GM19467 (cell line): Measurements from ENCODE around the gene LLCFC1.

Experiments used
- ATAC-seq: cut with Tn5 transposase; IDR thresholded peaks from one replicate; pipeline ENCODE4 v1.9.1; 2021; ENCODE audit warnings: mild to moderate bottlenecking, moderate library complexity; ENCODE audit not compliant: unreplicated experiment

LLCFC1 gene

DNA sequence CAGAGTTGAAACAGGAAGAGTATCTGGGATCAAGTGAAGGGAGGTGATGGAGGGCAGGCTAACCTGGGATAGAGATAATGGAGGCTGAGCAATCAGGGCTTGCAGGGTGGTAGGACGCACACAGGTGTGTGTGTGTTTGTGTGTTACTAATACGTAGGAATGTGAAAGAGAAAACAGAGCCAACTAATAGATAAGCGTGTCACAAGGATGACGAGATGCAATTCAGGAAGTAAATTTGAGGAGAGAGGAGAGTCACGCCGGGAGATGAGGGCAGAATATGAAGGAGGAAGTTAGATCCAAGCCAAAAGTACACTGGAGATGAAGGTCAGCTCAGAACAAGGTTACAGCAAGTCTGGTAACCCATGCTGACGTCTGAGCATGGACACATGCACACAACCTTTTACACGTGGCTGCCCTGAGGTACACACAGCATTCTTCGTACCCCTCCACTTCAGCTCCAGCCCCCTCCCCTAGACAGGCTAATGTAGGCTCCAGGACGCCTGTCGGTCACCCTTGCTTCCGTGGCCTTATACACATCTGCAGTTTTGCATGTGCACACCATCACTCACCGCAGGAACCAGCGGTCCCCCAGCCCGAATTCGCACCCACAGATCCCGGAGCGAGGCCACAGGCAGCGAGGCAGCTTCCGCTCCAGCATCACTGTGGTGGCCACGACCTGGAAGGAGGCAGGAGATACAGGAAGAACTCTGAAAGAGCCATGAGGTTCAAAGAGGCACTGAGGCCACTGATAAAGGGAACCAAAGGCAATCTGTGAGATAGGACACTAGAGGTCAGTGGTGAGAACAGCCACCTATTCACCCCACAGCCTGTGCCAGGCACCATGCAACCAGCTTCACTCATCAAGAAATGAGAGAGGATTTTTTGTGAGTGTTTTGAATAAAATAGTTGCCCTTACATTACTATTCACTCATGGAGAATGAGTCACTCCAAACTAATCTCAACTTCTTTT, 30.1 kb upstream of the LLCFC1 start:
- no peak for ATAC-seq

DNA sequence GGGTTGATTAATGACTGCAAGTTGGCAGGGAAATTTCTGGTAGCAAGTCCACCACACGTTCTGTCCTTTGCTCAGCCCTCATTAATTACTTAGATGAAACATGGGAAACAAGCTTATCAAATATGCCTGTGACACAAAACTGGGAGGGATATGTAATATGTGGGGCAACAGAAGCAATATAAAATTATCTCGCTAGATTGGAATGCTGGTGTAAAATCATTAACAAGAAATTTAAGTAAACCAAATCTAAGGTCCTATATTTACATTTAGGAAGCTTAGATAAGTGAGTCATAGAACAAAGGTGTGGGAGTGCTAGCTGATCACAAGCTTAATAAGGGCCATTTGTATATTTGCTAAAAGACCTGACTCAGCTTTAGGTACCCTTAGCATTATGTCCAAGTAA, 29.3 kb upstream of the LLCFC1 start:
- no peak for ATAC-seq

DNA sequence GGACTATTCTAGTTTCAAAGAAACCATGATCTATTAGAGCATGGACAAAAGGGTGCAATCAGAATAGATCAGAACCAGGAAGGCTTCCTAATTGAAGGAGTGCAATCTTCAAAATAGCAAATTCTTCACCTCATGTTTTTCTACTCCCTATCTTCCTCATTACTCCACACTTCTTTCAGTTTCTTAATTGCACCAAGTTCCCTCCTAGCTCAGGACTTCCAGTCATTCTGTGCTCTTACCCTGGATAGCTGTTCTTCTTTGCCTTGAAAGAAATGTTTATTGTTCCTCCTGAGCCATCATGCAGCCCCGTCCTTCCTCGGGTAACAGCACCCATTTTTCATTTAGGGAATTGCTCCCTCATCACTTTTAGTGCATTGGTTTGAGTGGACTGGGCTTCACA, 28.8 kb upstream of the LLCFC1 start:
- ATAC-seq: no peak

DNA sequence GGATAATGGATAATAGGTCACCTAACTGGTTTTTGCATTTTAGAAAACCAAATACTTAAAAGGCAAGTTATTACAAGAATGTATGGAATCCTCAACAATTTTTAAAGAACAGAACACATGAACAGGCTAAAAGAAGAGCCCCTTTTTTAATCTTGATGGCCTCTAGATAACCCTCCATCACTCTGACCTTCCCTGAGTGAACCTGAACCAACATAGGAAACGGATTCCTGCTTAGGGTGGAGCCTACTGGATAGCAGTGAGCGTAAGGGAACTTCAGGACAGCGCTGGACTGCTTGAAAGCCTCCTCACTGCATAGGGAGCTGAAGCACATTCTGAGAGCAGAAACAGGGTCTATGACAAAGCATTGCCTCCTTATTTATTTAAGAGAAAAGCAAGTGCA, 26.2 kb upstream of the LLCFC1 start:
- no peak for ATAC-seq

DNA sequence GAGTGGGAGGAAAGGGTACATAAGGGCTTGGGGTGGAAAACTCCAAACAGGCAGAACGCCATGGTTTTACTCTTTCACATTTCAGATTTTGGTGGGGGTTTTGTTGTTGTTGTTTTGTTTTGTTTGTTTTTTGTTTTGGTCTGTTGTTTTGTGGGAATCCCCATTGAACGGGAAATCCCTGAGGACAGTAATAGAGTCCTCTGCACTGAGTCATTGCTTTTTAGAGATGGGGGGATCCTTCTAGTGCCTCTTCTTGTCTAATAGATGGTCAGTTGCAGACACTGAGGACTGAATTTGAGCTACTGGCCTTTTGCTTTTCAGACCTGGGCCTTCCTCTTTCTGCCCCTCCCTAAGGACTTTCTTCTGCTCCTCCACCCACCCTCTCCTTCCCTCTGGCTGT, 25.7 kb upstream of the LLCFC1 start:
- ATAC-seq: no peak

DNA sequence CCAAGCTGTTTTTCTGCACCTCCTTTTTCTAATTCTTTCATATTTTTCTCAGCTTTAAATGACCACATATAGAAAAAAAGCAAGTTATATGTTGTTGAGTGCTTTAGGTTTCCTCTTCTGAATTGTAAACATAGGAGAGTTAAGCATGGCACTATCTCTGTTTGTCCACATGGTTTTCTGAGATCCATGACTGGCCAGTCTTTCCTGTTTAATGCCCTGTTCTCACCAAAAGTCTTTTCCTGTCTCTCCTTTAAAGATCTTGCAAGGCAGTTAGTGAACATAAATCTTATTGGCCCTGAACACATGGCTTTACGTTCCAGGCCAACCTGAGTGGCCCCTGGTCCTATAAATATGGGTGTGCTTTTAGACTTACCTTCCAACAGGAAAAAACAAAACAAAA, 25.2 kb upstream of the LLCFC1 start:
- no peak for ATAC-seq

DNA sequence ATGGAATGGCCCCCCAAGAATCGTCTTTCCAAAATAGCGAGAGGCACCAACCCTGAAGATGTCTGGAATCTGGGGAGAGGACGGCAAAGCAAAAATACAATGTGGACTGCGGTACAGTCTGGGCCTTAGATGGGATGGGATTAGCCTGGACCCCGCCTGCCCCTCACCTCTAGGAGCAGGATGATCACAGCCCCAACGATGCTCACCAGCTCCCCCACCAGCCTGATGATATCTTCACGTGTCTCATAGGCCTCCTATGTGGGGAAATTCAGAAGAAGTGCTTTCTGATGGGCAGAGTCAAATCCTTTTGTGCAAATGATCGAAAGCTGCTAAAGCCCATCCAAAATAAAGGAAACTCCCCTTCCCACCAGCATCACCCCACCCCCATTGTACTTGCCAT, 24.0 kb upstream of the LLCFC1 start:
- no peak for ATAC-seq

DNA sequence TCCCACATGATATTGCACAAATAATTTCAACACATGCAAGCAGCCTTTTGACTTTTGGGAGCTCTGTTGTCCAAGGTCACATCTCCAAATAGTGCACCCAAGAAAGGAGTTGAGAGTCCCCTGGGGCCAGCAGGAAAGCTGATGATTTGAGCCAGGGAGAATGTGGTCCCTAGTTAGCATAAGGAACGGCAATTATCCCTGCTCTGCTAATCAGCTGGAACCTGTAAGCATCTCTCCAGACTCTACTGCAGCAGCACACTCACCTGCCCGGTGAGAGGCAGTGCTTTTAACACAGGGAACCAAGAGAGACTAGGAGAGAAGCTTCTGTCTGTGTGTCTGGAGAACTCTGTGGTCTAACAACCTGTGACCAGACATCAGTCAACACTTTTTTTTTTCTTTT, 22.8 kb upstream of the LLCFC1 start:
- no peak for ATAC-seq

DNA sequence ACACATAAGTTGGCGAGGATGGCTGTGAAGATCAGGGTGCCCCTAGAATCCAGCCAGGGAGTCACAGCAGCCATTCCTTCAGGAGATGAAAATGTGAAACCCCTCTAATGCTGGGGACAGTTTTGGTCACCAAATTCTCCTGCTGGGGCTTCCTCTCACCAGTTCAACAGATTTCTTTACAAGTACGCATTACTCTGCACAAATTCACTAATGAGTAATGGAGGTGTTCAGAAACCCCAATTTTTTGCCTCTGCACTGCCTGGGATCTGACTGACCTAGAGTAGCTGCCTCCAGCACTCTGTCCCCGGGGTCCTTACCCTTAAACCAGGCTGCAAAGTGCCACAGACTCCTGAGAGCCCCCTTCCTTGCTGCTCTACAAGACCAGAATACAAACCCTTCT, 21.8 kb upstream of the LLCFC1 start:
- ATAC-seq: no peak

DNA sequence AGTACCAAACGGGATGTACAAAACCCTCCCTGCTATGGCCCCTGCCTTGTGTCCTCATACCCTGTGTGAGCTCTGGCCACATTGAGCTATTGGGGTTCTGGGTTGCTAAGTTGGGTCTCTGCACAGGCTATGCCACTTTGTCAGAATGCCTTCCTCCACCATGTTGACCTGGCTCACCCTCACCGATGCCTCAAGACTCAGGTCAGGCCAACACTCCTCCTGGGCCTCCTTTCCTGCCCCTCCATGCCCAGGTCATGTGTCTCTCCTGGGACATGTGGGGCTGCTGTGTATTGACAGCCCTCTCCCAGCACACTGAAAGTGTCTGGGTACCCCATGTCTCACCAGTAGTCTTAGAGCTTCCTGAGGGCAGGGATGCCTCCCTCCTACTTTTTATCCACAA, 20.4 kb upstream of the LLCFC1 start:
- no peak for ATAC-seq

DNA sequence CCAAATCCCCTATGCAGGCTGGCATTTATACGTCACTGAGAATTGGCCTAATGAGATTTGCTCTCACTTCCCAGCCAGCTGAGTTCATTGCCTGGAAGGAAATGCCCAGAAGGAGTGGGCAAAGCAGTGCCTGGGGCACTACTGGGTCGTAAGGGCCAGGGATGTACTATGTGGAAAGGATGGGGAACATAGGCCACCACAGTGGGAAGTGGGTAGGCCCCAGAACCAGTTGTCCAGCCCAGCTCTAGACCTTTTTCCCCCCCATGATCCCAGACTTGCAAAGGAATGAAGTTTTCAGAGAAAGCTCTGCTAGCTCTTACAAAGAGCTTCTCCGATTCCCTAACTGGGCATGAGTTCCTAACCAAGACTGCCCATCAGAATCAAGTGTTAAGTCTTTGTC, 19.6 kb upstream of the LLCFC1 start:
- ATAC-seq: no peak

DNA sequence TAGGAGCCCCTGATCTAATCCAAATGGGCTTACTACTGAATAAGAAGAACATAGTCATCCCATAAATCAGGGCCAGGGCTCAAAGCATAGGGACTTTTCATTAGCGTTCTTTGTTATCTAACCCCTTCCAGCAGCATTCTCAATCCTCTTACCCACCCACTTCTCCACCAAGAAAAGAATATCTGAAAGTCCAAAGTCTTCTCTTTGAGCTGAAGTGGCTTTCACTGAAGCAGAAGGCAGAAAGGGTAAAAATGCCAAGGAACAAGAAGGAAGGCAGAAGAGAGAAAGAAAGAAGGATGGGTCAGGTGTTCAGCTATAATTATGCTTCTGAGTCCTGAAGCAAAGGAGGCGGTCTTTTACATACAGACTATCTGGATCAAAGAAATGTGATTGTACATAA, 15.9 kb upstream of the LLCFC1 start:
- no peak for ATAC-seq

DNA sequence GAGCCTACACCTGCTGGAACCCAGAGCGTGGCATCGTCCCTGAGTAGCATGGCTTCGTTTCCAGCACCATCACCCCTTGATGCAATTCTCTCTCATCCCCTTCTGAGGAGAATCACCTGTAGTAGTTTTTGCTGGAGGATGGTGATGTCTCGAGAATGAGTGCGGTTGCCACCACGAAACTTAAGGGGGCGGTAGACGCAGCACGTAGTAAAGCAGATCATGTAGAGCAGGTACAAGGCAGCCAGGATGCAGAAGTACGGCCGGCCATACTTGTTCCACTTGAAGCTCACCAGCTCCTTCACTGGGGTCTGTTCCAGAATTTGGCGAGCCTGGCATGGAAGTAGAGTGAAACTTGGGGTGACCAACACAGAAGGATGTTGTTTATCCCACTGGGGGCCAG, 13.9 kb upstream of the LLCFC1 start:
- ATAC-seq: no peak

DNA sequence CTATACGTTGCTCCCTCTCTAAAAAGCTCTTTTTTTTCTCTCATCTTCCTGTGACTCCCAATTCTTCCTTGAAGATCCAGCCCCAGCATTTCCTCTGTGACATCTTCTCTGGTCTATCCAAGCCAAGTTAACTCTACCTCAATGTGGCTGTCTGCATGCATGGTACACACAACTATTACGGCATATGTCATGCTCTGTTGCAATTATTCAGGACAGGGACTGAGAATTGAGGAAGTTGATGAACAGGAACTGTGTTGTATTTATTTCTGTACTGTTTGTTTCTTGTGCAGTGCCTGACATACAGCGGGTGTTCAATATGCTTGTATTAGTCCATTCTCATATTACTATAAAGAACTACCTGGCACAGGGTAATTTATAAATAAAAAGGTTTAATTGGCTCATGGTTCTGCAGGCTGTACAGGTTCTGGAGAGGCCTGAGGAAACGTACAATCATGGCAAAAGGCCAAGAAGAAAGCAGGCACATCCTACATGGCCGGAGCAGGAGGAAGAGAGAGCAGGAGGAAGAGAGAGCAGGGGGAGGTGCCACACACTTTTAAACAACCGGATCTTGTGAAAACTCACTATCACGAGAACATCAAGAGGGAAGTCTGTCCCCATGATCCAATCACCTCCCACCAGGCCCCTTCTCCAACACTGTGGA, 12.1 kb upstream of the LLCFC1 start:
- no peak for ATAC-seq

DNA sequence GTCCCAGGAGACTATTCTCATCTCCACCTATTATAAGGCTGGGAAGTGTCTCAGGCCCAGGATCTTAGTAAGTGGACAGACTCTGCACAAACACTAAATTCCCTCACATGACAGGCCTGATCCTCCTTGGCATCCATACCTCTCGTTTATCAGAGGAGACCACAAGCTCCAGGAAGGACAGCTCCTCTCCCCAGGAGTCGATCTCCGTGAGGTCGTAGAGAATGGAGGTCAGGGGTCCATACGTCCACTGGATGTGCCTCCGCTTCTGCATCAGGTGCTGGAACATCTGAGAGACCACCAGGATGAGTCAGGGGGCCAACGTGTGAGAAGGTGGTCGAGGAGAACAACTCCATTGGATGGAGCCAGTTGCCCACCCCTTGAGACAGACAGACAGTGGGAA, 11.3 kb upstream of the LLCFC1 start:
- no peak for ATAC-seq

DNA sequence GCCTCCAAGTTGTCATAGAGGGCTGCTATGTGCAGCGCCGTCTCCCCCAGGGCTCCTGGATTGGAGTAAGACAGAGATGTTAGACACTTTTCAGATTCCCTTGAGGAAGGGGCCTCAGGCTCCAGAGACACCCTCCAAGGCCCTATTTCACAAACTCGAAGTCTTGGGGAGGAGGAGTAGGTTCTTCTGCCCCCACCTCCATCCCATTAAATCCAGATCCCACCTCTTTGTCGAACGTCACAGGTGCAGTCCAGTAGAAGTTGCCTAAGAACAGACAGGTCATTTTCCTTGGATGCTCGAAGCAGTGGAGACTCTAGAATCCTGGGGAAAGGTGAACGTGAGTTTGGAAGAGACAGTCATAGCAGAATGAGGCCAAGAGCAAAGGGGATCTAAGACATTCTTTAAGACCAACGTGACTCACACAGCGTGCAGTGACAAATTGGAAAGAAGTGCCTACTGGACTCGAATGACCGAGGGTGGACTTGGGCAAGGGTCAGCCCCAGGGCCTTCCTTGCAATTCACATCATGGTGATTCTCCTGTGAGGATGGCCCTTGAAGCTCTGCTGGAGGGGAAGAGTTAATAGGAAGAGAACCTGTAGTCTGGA, 9.1 kb upstream of the LLCFC1 start:
- ATAC-seq: no peak

DNA sequence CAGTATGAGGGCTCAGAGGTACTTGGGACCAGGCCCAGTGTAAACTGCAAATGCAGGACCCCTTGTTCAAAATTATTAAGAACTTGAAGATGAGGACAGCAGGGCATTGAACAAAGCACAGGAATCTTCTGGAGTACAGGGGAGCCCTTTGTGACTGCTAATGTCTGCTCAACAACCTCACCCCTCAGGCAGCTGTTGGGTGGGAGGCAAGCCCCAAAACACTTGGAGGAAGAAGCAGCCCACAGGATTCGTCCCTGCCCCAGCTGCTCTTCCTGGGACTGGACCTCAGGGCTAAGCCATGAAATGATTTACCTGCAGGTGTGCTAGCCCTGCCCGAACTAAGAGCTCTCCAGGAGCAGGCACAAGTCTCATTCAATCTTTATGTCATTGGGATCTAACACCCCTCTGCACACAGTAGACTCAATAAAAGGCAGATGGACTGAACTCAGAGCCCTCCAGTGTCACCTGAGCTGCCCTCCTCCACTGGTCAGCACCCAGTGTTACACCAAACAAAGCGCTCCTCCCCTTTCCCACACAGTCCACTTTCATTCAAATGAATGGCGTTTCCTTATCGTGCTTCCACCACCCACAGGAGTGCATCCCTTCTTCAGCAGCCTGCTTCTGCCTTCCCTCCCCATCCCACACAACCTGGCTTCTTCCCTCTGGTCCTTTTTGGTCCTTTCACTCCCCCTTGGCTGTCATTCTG, 6.7 kb upstream of the LLCFC1 start:
- no peak for ATAC-seq

DNA sequence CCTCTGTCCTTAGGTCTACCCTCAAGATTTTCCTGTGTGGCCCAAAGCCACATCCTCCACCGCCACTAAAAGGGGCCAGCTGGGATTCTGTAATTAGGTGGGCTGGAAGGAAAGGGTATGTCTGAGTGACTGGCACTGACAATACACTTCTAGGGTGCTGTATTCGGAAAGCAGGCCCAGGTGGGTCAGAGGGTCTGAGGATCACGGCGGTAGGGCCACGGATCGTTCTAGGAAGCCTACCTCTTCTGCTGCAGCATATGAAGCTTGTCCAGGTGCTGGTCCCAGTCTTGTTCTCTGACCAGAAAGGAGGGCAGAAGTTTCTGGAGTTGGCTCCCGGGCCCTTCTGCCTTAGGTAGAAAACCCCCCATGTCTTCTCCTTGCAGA, 6.2 kb upstream of the LLCFC1 start:
- ATAC-seq: no peak

DNA sequence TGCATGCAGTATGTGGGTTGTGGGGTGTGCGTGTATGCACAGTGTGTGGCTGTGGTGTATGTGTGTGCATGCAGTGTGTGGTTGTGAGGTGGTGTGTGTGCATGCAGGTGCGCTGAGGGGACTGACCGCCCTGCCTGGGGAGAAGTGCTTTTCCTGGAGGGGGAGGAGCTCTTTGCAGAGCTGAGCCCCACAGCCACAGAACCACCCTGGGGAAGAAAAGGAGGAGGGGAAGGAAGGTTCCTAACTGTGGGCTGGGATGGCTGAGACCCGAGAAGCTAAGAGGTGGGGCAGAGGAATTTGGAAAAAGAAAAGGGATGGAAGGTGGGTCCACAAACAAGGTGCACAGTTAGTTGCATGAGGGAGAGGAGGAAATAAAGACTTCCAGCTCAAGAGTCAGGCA, 5.7 kb upstream of the LLCFC1 start, which contains the start of gene TRPV5:
TSS of gene TRPV5 (minus strand) at position 123 of the 400 bp plus-strand sequence. CDS start 287 bp downstream, outside the sequence.
- no peak for ATAC-seq

DNA sequence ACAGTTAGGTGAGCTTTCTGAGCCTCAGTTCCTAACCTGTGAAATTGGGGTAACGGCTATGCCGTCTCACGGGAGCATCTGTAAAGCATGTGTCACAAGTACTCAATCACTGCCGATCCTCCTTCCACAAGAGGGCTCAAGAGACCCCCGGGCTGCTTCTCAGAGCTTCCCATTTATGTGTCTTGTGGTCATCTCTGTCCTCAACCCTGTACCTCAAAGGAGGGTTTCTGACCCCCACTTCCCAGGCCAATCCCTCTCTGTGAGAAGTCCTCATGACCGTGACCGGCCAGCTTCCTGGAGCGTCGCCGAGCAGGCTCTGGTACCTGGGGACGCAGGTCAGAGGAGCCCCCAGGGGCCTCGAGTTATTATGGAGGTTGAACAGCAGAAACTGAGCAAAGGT, 5.2 kb upstream of the LLCFC1 start:
- ATAC-seq: no peak

DNA sequence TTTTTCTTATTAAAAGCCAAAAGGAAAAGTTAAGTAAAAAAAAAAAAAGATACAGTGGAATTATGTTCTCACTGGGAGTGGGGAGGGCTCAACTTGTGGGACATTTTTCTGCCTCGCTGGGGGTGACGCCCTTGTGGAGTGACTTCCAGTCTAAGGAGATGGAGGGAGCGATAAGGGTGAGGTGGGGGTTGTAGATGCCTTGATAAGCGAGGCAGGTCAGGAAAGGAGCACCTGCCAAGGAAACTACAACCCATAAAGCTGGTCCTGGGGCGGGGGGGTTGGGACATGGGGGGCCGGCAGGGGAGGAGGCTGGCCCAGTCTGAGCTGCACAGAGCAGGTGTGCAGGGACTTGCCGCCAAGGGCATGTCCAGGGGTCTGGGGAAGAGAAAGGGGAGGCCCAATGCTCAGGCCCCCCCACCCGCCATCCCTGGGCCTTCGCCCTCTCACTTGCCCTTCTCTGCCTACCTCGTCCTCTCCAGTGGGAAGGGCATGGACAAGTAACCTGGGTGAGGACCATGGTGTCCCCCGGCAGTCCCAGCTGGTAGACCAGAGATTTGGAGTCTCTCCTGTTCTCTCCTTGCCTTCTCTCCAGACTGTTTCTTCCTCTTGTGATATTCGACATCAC, 3.2 kb upstream of the LLCFC1 start:
- no peak for ATAC-seq
